HEK293T (cell line): ENCODE measurements around the gene IQCN.

Source experiments
- CTCF ChIA-PET: fragments of 350-600 bp; formaldehyde crosslinking; extraction: SDS; loops from one replicate; lab custom pipeline; 2021; ENCODE audit warnings: antibody characterized with exemption, inconsistent platforms; lab: Yijun Ruan, JAX
- POLR2A ChIA-PET: fragments of 350-600 bp; formaldehyde crosslinking; extraction: SDS; loops from one replicate; lab custom pipeline; 2020; ENCODE audit warnings: antibody characterized with exemption, inconsistent platforms; lab: Yijun Ruan, JAX
- DNase-seq: peaks from one replicate; pipeline ENCODE4 v3.0.0; 2012; ENCODE audit warnings: mixed read lengths; ENCODE audit errors: extremely low spot score
- ARNT ChIP-seq: fragments of 450-650 bp; IDR thresholded peaks from 2 replicates; pipeline ENCODE4 v1.6.1; 2017; ENCODE audit warnings: mild to moderate bottlenecking
- BHLHE40 ChIP-seq: fragments of 450-650 bp; IDR thresholded peaks from 2 replicates; pipeline ENCODE4 v1.6.1; 2016; ENCODE audit warnings: mild to moderate bottlenecking, moderate library complexity, borderline replicate concordance
- CTBP1 ChIP-seq: fragments of 450-650 bp; IDR thresholded peaks from 2 replicates; pipeline ENCODE4 v1.6.1; 2016; ENCODE audit warnings: borderline replicate concordance
- ELF4 ChIP-seq: fragments of 450-650 bp; IDR thresholded peaks from 2 replicates; pipeline ENCODE4 v1.6.1; 2017; ENCODE audit warnings: antibody characterized with exemption
- FOXA1 ChIP-seq: fragments of 450-650 bp; IDR thresholded peaks from 2 replicates; pipeline ENCODE4 v1.6.1; 2016; ENCODE audit warnings: mild to moderate bottlenecking
- FOXK2 ChIP-seq: fragments of 450-650 bp; IDR thresholded peaks from 2 replicates; pipeline ENCODE4 v1.6.1; 2016; ENCODE audit warnings: mild to moderate bottlenecking
- FOXM1 ChIP-seq: fragments of 450-650 bp; IDR thresholded peaks from 2 replicates; pipeline ENCODE4 v1.6.1; 2017; ENCODE audit warnings: mild to moderate bottlenecking, borderline replicate concordance
- HDGF ChIP-seq: fragments of 450-650 bp; IDR thresholded peaks from 2 replicates; pipeline ENCODE4 v1.6.1; 2017; ENCODE audit warnings: antibody characterized with exemption, borderline replicate concordance
- L3MBTL2 ChIP-seq: fragments of 450-650 bp; conservative IDR thresholded peaks from 2 replicates; pipeline ENCODE4 v1.6.1; 2016; ENCODE audit warnings: mild to moderate bottlenecking
- LEF1 ChIP-seq: fragments of 450-650 bp; IDR thresholded peaks from 2 replicates; pipeline ENCODE4 v1.6.1; 2017; ENCODE audit warnings: mild to moderate bottlenecking, borderline replicate concordance
- NFRKB ChIP-seq: fragments of 450-650 bp; IDR thresholded peaks from 2 replicates; pipeline ENCODE4 v1.6.1; 2016; ENCODE audit warnings: mild to moderate bottlenecking, moderate library complexity
- PKNOX1 ChIP-seq: fragments of 450-650 bp; IDR thresholded peaks from 2 replicates; pipeline ENCODE4 v1.6.1; 2016
- SP1 ChIP-seq: fragments of 450-650 bp; IDR thresholded peaks from 2 replicates; pipeline ENCODE4 v1.6.1; 2017
- SUZ12 ChIP-seq: fragments of 450-650 bp; IDR thresholded peaks from 2 replicates; pipeline ENCODE4 v1.6.1; 2016; ENCODE audit warnings: mild to moderate bottlenecking
- TARDBP ChIP-seq: fragments of 450-650 bp; IDR thresholded peaks from 2 replicates; pipeline ENCODE4 v1.6.1; 2016
- ZNF384 ChIP-seq: fragments of 450-650 bp; IDR thresholded peaks from 2 replicates; pipeline ENCODE4 v1.6.1; 2016

The IQCN gene

GRCh38 chr19:18308051-18308947, 34.0 kb upstream of the IQCN start:
- no peak for DNase-seq
- TF ChIP-seq SUZ12 (no peak), ZNF384 (no peak), SP1 (no peak), PKNOX1 (no peak), FOXM1 (no peak), CTBP1 (no peak), TARDBP (no peak), L3MBTL2 (no peak), HDGF (no peak), LEF1 (no peak), ARNT (no peak), NFRKB (no peak)
- ChIA-PET POLR2A (interaction anchor here (0.5 to 1.2 kb wide), 3 partner anchors 27 to 889 kb away, joined by 3 to 7 read pairs (median 4); partner anchors contain the start of gene JUND), CTCF (no interaction called here)

DNA sequence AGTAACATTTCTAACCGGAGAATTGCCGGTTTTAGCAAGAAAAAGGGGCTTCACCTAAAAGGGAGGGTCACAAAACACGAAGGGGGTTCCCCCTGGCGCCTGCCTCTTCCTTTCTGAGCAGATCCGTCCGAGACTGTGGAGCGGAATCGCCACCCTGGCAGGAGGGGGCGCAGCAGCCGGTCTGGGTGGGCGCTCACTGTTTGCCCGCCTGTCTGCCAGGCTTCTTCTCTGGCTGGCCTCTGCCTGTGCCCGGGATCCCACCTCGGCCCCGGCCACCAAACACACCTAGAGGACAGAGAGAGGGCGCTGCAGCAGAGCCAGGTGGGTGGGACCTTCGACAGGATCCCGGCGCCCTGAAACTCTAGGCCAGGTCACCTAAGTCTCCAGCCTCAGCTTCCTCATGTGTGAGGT, 33.0 kb upstream of the IQCN start:
- ChIA-PET CTCF (no interaction called here), POLR2A (interaction anchor here (0.9 kb wide), 1 partner anchor 26 kb away, joined by 6 read pairs; the partner anchor contains the start of gene JUND)
- no peak for DNase-seq
- TF ChIP-seq SP1 (no peak), L3MBTL2 (no peak), SUZ12 (no peak), ZNF384 (no peak), ARNT (no peak), TARDBP (no peak), HDGF (no peak), FOXA1 (no peak), LEF1 (no peak), CTBP1 (no peak)

DNA sequence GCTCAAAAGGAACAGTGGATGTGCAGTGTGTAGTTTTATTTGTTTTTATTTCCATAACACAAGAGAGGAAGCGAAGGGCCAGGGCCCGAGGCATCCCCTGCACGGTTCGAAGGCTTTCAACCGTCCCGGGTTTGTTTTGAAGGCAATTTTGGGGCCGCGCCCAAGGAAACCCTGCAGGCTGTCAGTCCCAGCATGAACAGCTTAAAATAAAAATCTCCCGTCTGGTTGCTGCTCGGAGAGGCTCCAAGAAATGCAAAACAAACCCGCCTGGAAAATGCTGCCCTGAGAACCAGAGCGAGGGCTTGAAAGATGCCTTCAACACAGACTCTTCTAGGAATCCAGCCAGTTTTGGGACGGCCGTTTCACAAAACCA, 32.6 kb upstream of the IQCN start:
- ChIA-PET POLR2A (interaction anchor here (0.7 to 0.9 kb wide), 2 partner anchors 25 to 26 kb away, joined by 3 to 6 read pairs; partner anchors contain the start of gene JUND), CTCF (no interaction called here)
- no peak for TF ChIP-seq FOXA1
- TF ChIP-seq PKNOX1, result no peak
- TF ChIP-seq ZNF384, result no peak
- TF ChIP-seq SUZ12, result no peak
- no peak for TF ChIP-seq FOXM1
- TF ChIP-seq L3MBTL2, result no peak
- TF ChIP-seq ELF4, result no peak
- TF ChIP-seq NFRKB, result no peak
- no peak for TF ChIP-seq LEF1
- no peak for TF ChIP-seq CTBP1
- no peak for DNase-seq

- ChIA-PET POLR2A (interaction anchor here (0.7 to 1.5 kb wide), 3 partner anchors 9 to 26 kb away, joined by 3 to 6 read pairs (median 3); partner anchors contain the start of gene JUND), CTCF (no interaction called here)
- no peak for TF ChIP-seq BHLHE40
- TF ChIP-seq CTBP1, result no peak
- no peak for TF ChIP-seq ZNF384
- DNase-seq, result no peak
Measured at GRCh38 chr19:18306209-18306887, 32.1 kb upstream of the IQCN start.

DNA sequence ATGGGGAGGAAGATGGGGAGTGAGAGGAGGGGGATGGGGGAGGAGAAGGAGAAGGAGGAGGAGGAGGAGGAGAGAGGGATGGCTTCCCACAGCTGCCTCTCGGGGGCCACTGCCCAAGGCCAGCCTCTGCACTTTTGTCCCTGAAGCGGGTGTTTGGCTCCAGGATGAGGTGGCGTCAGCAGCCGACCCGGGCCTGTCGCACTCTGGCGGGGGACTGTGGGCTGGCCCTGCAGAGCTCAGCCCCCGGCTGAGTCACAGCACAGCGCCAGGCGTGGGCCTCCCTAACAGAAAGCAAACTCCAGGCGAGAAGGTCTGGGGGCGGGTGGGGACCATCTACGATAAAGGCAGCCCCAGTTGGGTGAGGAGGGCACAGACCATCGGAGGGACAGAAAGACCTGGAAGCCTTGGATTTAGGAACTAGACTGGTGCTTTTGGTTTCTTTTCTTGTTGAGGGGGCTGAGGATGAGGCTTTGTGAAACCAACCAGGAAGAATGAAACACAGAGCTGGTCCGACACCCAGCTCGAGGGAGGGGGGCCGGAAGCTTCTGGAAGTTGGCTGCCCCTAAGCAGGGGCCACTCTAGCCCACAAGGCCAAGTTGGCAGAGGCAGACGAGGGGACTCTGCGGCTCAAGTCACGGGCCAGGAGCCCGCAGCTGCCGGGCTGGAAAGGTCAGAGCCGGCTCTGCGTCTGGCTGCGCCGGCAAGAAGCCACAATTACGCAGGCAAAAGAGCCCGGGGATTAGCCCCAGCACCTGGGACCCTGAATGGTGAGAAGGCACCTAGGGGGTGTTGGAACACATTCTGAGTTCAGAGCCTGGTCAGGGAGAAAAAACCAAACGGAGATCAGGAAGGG, 30.4 kb upstream of the IQCN start:
- ChIA-PET CTCF (interaction anchor here (0.6 to 1.7 kb wide), 4 partner anchors 24 to 977 kb away, joined by 3 to 10 read pairs (median 4); no protein-coding TSS in a partner anchor), POLR2A (interaction anchor here (0.8 to 5.5 kb wide), 7 partner anchors 11 to 27 kb away, joined by 3 to 80 read pairs (median 5); partner anchors contain the start of genes JUND and LSM4)
- DNase-seq, result no peak
- no peak for TF ChIP-seq SP1
- TF ChIP-seq BHLHE40, result no peak
- no peak for TF ChIP-seq L3MBTL2
- no peak for TF ChIP-seq SUZ12
- no peak for TF ChIP-seq NFRKB
- no peak for TF ChIP-seq PKNOX1
- no peak for TF ChIP-seq ZNF384
- TF ChIP-seq FOXA1, result no peak
- no peak for TF ChIP-seq ELF4
- no peak for TF ChIP-seq TARDBP
- no peak for TF ChIP-seq FOXM1
- TF ChIP-seq CTBP1, result no peak
- no peak for TF ChIP-seq FOXK2
- TF ChIP-seq ARNT, result no peak
- no peak for TF ChIP-seq HDGF
- TF ChIP-seq LEF1, result no peak
